ENCODE measurements around the gene CCDC87.
A peak's percentile ranks its signal among the peaks of the same experiment; 100 is the strongest.
"Not testable (repeated sequence)": the region's sequence is repeated elsewhere in the genome, so short reads cannot be mapped to it uniquely, and the experiment has no call there.

CCDC87 gene

DNA sequence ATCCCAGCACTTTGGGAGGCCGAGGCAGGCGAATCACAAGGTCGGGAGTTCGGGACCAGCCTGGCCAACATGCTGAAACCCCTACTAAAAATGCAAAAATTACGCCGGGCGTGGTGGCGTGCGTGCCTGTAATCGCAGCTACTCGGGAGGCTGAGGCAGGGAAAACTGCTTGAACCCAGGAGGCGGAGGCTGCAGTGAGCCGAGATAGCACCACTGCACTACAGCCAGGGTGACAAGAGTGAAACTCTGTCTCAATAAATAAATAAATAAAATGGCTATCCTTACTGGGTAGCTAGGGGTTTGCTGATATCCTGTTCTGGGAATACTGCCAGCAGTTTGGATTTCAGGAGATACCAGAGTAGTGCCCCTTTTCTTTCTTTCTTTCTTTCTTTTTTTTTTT, 21.2 kb upstream of the CCDC87 start:
- DNase-seq: no peak

GRCh38 chr11:66612458-66612857, 19.6 kb upstream of the CCDC87 start:
- no peak for DNase-seq

- no peak for DNase-seq
These were observed 17.1 kb upstream of the CCDC87 start for GRCh38 chr11:66609721-66610617.

DNA sequence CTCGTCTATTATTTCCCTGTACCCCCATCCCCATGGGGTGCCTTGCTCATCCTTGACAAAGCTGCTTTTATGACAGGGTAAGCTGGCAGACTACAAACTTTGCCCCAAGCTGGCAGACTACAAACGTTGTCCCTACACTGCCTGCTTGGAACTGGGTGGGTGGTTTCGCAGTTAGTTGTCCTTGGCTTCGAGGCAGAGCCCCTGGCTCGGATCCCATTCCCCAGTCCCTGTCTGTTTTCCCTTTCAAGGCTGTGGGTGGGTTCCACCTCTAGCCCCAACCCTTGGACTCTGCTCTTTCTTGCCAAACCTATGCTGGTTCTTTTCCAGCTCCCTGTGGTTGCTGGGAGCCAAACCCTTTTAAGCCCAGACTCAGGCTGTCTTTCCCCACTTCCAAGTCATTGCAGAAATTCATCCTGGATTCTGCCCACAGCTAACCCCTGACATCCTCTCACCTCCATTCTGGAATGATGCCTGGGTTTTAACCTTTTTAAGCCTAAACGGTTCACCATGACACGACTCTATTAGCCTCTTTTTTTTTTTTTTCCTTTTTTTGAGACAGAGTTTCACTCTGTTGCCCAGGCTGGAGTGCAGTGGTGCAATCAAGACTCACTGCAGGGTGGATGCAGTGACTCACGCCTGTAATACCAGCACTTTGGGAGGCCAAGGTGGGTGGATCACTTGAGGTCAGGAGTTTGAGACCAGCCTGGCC, 14.4 kb upstream of the CCDC87 start:
- peak; percentile 87 for DNase-seq

DNA sequence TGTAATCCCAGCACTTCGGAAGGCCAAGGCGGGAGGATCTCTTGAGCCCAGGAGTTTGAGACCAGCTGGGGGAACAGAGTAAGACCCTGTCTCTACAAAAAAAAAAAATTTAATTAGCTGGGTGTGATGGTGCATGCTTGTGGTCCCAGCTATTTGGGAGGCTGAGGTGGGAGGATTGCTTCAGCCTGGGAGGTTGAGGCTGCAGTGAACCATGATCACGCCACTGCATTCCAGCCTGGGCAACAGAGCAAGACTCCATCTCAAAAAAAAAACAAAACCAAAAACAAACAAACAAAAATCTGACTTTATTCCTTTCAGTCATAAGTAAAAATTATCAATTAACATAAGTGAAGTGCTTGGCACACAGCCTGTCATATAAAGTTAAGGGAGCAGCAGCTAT, 13.7 kb upstream of the CCDC87 start:
- not testable (repeated sequence) for DNase-seq

DNA sequence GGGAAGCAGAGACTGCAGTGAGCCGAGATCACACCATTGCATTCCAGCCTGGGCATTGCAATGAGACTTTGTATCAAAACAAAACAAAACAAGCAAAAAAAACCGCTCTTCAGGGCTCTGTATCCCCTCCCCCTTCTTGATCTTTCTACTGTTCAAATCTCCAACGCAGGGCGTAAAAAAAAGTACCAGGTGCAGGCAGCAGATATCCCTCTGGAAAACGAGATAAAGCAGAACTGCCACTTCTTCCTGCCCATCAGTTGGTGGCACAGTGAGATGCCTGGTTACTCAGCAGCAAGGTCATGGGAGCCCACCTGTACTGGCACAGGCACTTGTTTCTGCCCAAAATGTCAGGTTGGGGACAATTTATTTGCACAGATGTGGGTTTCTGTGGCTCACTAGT, 11.3 kb upstream of the CCDC87 start:
- DNase-seq: no peak

DNA sequence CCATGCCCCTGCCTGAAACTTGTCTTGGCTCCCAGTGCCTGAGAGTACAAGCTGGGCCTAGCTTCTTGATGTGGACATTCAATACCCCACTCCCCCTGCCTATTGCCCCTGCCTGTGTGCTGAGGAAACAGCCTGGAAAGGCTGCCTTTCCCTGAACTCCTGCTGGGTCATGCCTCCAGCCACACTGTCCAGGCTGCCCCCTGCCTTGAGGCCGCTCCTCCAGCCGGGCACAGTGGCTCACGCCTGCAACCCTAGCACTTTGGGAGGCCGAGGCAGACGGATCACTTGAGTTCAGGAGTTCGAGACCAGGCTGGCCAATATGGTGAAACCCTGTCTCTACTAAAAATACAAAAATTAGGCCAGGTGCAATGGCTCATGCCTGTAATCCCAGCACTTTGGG, 10.2 kb upstream of the CCDC87 start:
- no peak for DNase-seq

GRCh38 chr11:66600631-66601233, 7.9 kb upstream of the CCDC87 start:
- DNase-seq: no peak

- no peak for DNase-seq
These were observed 7.4 kb upstream of the CCDC87 start for GRCh38 chr11:66600219-66600618.

DNA sequence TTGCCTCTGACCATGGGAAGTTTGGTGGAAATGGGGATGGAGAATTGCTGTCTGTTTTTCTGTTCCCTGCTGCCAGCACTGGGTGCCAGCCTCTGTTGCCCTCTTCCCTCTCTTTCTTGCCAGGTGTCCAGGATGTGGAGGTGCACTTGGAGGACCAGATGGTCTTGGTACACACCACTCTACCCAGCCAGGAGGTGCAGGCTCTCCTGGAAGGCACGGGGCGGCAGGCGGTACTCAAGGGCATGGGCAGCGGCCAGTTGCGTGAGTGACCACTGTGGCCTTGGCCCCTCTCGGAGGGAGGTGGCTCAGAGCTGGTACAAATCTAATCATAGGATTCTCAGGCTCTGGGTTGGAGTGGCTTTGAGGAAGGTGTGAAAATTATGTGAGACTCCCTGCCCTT, 6.1 kb upstream of the CCDC87 start:
- no peak for DNase-seq

- DNase-seq: peak; percentile 37
These were observed 2.5 kb upstream of the CCDC87 start for GRCh38 chr11:66595245-66595904.

GRCh38 chr11:66593650-66594049, 787 bp upstream of the CCDC87 start:
- DNase-seq: no peak

GRCh38 chr11:66593303-66593635, 406 bp upstream of the CCDC87 start:
- no peak for DNase-seq

GRCh38 chr11:66591175-66591574, 1.7 kb downstream of the CCDC87 start:
- DNase-seq: no peak

DNA sequence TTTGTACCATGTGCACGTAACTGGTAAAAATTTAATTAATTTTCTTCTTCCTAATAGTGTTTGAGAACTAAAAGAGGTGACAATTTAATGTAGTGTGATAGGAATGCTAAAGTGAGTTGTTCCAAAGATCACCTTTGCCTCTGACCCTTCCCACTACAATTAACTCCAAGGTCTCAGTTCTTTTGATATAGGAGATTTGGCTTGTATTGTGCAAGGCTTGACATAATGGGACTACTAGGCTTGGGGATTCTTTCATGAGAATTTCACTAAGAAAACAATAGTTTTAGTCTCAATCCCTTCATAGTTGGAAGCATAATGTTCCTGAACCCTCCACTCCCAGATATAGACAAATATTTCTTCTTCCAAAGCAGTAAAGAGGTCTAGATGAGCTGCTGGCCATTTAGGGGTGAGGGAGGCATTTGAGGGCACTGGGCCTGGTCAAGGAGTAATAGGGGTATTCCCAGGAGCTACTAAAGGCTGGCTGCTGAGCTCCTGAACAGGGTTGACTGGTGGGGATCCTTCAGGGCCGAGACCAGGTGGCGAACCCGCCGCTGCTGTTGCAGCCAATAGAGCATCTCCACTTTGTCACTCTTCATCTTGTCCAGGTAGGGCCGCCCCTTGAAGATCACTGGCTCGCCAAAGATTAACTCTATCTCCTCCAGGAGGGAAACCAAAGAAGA, 2.7 kb downstream of the CCDC87 start:
- DNase-seq: no peak

DNA sequence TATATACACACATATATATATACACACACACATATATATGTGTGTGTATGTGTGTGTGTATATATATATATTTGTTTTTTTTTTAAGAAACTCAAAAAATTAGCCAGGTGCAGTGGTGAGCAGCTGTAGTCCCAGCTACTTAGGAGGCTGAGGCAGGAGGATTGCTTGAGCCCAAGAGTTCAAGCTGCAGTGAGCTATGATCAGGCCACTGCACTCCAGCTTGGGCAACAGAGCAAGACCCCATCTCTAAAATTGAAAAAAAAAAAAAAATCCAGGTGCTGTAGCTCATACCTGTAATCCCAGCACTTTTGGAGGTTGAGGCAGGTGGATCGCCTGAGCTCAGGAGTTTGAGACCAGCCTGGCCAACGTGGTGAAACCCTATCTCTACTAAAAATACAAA, 3.5 kb downstream of the CCDC87 start:
- DNase-seq: not testable (repeated sequence)

GRCh38 chr11:66586136-66586535, 6.7 kb downstream of the CCDC87 start:
- no peak for DNase-seq

DNA sequence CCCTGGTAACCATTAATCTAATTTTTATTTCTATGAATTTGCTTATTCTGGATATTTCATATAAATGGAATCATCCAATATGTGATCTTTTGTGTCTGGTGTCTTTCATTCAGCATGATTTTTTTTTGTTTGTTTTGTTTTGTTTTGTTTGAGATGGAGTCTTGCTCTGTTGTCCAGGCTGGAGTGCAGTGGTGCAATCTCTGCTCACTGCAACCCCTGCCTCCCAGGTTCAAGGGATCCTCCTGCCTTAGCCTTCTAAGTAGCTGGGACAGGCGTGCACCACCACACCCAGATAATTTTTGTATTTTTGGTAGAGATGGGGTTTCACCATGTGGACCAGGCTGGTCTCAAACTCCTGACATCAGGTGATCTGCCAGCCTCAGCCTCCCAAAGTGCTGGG, 7.4 kb downstream of the CCDC87 start:
- DNase-seq: not testable (repeated sequence)

GRCh38 chr11:66582565-66583147, 10.2 kb downstream of the CCDC87 start:
- DNase-seq: not testable (repeated sequence)

DNA sequence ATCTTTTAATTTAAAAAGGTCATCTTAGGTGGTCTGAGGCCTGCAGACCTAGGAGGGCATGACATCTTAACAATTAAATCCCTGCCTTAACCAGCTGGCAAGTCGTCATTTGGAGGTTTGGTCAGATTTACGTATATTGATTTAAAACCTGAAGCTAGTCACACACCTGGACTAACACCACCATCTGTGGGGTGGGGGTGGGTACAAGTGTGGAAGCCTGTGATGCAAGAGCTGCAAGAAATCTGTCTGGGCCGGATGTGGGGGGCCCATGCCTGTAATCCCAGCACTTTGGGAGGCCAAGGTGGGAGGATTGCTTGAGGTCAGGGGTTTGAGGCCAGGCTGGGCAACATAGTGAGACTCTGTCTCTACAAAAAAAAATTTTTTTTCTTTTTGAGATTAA, 11.6 kb downstream of the CCDC87 start:
- no peak for DNase-seq

DNA sequence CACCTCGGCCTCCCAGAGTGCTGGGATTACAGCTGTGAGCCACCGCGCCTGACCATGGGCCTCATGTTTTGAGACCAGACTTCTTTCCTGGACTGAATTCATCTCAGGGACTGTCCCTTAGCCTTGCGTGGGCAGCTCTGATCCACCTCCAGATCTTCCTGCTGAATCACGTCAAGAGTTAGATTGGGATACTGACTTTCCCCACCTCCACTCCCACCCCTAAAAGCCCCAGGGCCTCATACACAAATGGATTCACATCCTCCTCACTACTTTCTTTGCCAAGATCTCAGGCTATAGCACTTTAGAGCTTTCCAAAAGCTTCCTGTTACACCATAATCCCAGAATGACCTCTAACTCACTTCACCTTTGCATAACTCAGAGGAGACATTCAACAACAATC, 12.1 kb downstream of the CCDC87 start:
- DNase-seq: no peak

DNA sequence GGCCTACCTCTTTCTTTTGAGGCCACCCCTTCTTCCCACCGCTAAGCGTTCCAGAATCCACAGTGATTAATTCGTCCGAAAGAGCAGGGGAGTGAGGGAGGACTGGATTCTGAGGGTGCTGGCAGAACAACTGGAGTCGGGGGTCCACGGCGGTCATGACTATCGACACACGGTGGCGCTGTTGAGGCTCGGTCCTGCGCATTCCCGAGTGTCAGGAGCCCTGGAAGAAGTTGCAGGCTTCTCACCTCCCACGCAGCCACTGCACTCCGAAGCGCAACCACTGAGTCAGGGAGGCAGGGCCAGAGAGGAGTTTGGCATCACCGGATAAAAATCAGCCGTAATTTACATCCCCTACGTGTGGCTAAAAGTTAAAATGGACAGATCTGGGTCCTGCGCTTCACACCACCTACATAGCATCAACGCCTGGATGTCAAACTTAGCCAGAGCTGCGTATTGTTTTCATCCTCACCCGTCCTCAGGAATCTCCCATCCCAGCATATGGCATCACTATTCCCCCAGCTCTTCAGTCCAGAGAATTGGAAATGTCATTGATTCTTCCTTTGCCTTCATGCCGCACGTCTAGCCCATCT, 13.8 kb downstream of the CCDC87 start:
- peak; percentile 81 for DNase-seq

All from right hindlimb (tissue), 1 donor.